HepG2 (cell line): ENCODE measurements around the gene EGFL8. TPM values are rescaled to one million over a fixed set of nuclear protein-coding genes. Genes with fewer than 3 reads are reported as not detected.

Experiments used
- ATM ChIP-seq: fragments of 450-650 bp; IDR thresholded peaks from 2 replicates; pipeline ENCODE4 v1.7.1; 2017; ENCODE audit warnings: mild to moderate bottlenecking, borderline replicate concordance
- HMG20A ChIP-seq: IDR thresholded peaks from 2 replicates; pipeline ENCODE4 v1.6.1; 2016; ENCODE audit warnings: borderline replicate concordance
- ISL2 ChIP-seq: sonication (generic); formaldehyde crosslinking; IDR thresholded peaks from 2 replicates; pipeline ENCODE4 v1.5.0; 2020; ENCODE audit warnings: missing genetic modification reagents
- MAF1 ChIP-seq: sonication (generic); formaldehyde crosslinking; IDR thresholded peaks from 2 replicates; pipeline ENCODE4 v1.5.0; 2020; ENCODE audit warnings: missing genetic modification reagents, borderline replicate concordance
- RNF2 ChIP-seq: fragments of 450-650 bp; conservative IDR thresholded peaks from 2 replicates; pipeline ENCODE4 v1.6.1; 2016; ENCODE audit warnings: low read depth
- TARDBP ChIP-seq: sonication (generic); formaldehyde crosslinking; IDR thresholded peaks from 2 replicates; pipeline ENCODE4 v1.8.0; 2022; ENCODE audit warnings: mild to moderate bottlenecking, missing genetic modification reagents
- ZFX ChIP-seq: sonication (generic); formaldehyde crosslinking; IDR thresholded peaks from 2 replicates; pipeline ENCODE4 v1.4.0; 2020; ENCODE audit warnings: mild to moderate bottlenecking, low read depth, missing genetic modification reagents, moderate library complexity
- ZMYM2 ChIP-seq: sonication (generic); formaldehyde crosslinking; IDR thresholded peaks from 2 replicates; pipeline ENCODE4 v1.8.0; 2022; ENCODE audit warnings: mild to moderate bottlenecking, missing genetic modification reagents
- ZNF24 ChIP-seq: fragments of 450-650 bp; IDR thresholded peaks from 2 replicates; pipeline ENCODE4 v1.6.1; 2017; ENCODE audit warnings: antibody characterized with exemption, mild to moderate bottlenecking
- ZNF501 ChIP-seq: sonication (generic); formaldehyde crosslinking; IDR thresholded peaks from 2 replicates; pipeline ENCODE4 v1.5.1; 2020; ENCODE audit warnings: mild to moderate bottlenecking, moderate library complexity, missing genetic modification reagents
- ZNF552 ChIP-seq: sonication (generic); formaldehyde crosslinking; IDR thresholded peaks from 2 replicates; pipeline ENCODE4 v1.9.0; 2022; ENCODE audit warnings: missing genetic modification reagents, mild to moderate bottlenecking, borderline replicate concordance
- ZNF567 ChIP-seq: sonication (generic); formaldehyde crosslinking; IDR thresholded peaks from 2 replicates; pipeline ENCODE4 v1.8.1; 2023; ENCODE audit warnings: mild to moderate bottlenecking, missing genetic modification reagents, borderline replicate concordance
- ZNF644 ChIP-seq: IDR thresholded peaks from 2 replicates; pipeline ENCODE4 v1.6.1; 2016; ENCODE audit warnings: low read depth
- ZNF747 ChIP-seq: sonication (generic); formaldehyde crosslinking; IDR thresholded peaks from 2 replicates; pipeline ENCODE4 v1.8.1; 2023; ENCODE audit warnings: missing genetic modification reagents, mild to moderate bottlenecking, borderline replicate concordance
- ZNF772 ChIP-seq: sonication (generic); formaldehyde crosslinking; IDR thresholded peaks from 2 replicates; pipeline ENCODE4 v1.5.0; 2020; ENCODE audit warnings: mild to moderate bottlenecking, missing genetic modification reagents
- ZNF781 ChIP-seq: sonication (generic); formaldehyde crosslinking; IDR thresholded peaks from 2 replicates; pipeline ENCODE4 v1.5.1; 2020; ENCODE audit warnings: borderline replicate concordance, mild to moderate bottlenecking, missing genetic modification reagents; ENCODE audit errors: not compliant biosample characterization
- ZNF879 ChIP-seq: sonication (generic); formaldehyde crosslinking; IDR thresholded peaks from 2 replicates; pipeline ENCODE4 v1.8.1; 2023; ENCODE audit warnings: missing genetic modification reagents
- ZSCAN21 ChIP-seq: sonication (generic); formaldehyde crosslinking; IDR thresholded peaks from 2 replicates; pipeline ENCODE4 v1.8.0; 2022; ENCODE audit warnings: mild to moderate bottlenecking, missing genetic modification reagents, moderate library complexity, borderline replicate concordance
- polyA plus RNA-seq, 8 experiments: library from polyadenylated mRNA; depleted of rRNA in 3 of 8; stranded (reverse) in 7 of 8; unstranded in 1 of 8; fragments of >200 nt; fragmentation: Illumina TruSeq in 4 of 8; extraction: Trizol in 4 of 8; gene quantifications; 2 replicates each; pipeline versions ENCODE4 v1.2.1 to v1.2.3, GENCODE V29; 2011 to 2016; ENCODE audit warnings: low read depth in 4 of 8, missing spikeins in 1 of 8, mixed read lengths in 1 of 8; ENCODE audit not compliant: insufficient read depth in 1 of 8
- total RNA-seq, 5 experiments: library from RNA; depleted of rRNA; stranded (reverse); fragments of >200 nt; fragmentation: Illumina TruSeq; extraction: Trizol; gene quantifications; 2 replicates each; pipeline ENCODE4 v1.2.3, GENCODE V29; 2016; ENCODE audit warnings: low read depth in 1 of 5
- TF ChIP-seq, protein P1 (sequence below): sonication (generic); formaldehyde crosslinking; IDR thresholded peaks from 2 replicates; pipeline ENCODE4 v1.8.1; 2023; ENCODE audit warnings: mild to moderate bottlenecking, missing genetic modification reagents
- TF ChIP-seq, protein P2 (sequence below): sonication (generic); formaldehyde crosslinking; IDR thresholded peaks from 2 replicates; pipeline ENCODE4 v1.8.0; 2022; ENCODE audit warnings: mild to moderate bottlenecking, missing genetic modification reagents, moderate library complexity
- TF ChIP-seq, protein P3 (sequence below): IDR thresholded peaks from 2 replicates; pipeline ENCODE4 v1.6.1; 2016; ENCODE audit warnings: missing genetic modification reagents, missing compliant biosample characterization
- TF ChIP-seq, protein P4 (sequence below): sonication (generic); formaldehyde crosslinking; IDR thresholded peaks from 2 replicates; pipeline ENCODE4 v1.4.0; 2020; ENCODE audit warnings: missing genetic modification reagents
- TF ChIP-seq, protein P5 (sequence below): IDR thresholded peaks from 2 replicates; pipeline ENCODE4 v1.6.1; 2016; ENCODE audit warnings: control low read depth
- TF ChIP-seq, protein P6 (sequence below): sonication (generic); formaldehyde crosslinking; IDR thresholded peaks from 2 replicates; pipeline ENCODE4 v1.5.0; 2020; ENCODE audit warnings: missing genetic modification reagents

The EGFL8 gene
- total and polyA plus RNA-seq, 2 of the 13 experiments (the other 11 are each of a cell fraction or from before 2014, with no cell fraction given), result 10.0 to 11.5 TPM

DNA sequence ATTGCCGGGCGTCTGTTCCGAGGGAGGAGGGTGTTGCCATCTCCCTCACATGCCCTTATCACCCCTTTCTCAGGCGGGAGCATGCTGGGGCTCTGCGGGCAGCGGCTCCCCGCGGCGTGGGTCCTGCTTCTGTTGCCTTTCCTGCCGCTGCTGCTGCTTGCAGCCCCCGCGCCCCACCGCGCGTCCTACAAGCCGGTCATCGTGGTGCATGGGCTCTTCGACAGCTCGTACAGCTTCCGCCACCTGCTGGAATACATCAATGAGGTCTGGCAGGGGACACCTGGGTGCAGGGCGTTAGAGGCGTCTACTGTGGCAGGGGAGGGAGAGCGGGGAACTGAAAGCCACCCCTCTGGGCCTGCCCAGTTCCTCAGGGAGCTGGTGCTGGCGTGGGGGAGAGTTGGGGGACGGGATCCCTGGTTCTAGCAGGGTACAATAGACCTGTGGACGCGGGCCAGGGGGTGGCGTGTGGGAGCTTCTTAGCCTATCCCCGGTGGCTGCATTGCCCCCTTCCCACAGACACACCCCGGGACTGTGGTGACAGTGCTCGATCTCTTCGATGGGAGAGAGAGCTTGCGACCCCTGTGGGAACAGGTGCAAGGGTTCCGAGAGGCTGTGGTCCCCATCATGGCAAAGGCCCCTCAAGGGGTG lies 9.8 kb upstream of the EGFL8 start (continued):
- TF ChIP-seq ZSCAN21 (peak; percentile 29; the same call in 1 of the 2 replicates), RNF2 (no peak), ZMYM2 (CRISPR knock-in tag) (no peak), ATM (no peak), ZNF644 (CRISPR knock-in tag) (no peak), ZNF879 (CRISPR knock-in tag) (0 out of 2 replicates have a peak, but pooled peaks have one; percentile 66), ZNF772 (CRISPR knock-in tag) (0 out of 2 replicates have a peak, but pooled peaks have one; percentile 15), ZNF552 (CRISPR knock-in tag) (peak; percentile 71), ZFX (CRISPR knock-in tag) (no peak), ZNF24 (no peak), ZNF567 (CRISPR knock-in tag) (no peak; the same call in 1 of the 2 replicates), ZNF747 (CRISPR knock-in tag) (0 out of 2 replicates have a peak, but pooled peaks have one; percentile 23), ISL2 (CRISPR knock-in tag) (no peak), ZNF501 (CRISPR knock-in tag) (0 out of 2 replicates have a peak, but pooled peaks have one; percentile 45), TARDBP (peak; percentile 14; the same call in 1 of the 2 replicates), ZNF781 (CRISPR knock-in tag) (peak; percentile 94), HMG20A (no peak), MAF1 (CRISPR knock-in tag) (0 out of 2 replicates have a peak, but pooled peaks have one; percentile 24)
- TF ChIP-seq, protein P1, sequence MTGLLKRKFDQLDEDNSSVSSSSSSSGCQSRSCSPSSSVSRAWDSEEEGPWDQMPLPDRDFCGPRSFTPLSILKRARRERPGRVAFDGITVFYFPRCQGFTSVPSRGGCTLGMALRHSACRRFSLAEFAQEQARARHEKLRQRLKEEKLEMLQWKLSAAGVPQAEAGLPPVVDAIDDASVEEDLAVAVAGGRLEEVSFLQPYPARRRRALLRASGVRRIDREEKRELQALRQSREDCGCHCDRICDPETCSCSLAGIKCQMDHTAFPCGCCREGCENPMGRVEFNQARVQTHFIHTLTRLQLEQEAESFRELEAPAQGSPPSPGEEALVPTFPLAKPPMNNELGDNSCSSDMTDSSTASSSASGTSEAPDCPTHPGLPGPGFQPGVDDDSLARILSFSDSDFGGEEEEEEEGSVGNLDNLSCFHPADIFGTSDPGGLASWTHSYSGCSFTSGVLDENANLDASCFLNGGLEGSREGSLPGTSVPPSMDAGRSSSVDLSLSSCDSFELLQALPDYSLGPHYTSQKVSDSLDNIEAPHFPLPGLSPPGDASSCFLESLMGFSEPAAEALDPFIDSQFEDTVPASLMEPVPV, result 0 out of 2 replicates have a peak, but pooled peaks have one; percentile 19
- TF ChIP-seq, protein P2, sequence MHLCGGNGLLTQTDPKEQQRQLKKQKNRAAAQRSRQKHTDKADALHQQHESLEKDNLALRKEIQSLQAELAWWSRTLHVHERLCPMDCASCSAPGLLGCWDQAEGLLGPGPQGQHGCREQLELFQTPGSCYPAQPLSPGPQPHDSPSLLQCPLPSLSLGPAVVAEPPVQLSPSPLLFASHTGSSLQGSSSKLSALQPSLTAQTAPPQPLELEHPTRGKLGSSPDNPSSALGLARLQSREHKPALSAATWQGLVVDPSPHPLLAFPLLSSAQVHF (CRISPR knock-in tag), result peak; percentile 18; the same call in 1 of the 2 replicates
- TF ChIP-seq, protein P3, sequence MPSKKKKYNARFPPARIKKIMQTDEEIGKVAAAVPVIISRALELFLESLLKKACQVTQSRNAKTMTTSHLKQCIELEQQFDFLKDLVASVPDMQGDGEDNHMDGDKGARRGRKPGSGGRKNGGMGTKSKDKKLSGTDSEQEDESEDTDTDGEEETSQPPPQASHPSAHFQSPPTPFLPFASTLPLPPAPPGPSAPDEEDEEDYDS (CRISPR knock-in tag), result no peak; the same call in 1 of the 2 replicates
- TF ChIP-seq, protein P4, sequence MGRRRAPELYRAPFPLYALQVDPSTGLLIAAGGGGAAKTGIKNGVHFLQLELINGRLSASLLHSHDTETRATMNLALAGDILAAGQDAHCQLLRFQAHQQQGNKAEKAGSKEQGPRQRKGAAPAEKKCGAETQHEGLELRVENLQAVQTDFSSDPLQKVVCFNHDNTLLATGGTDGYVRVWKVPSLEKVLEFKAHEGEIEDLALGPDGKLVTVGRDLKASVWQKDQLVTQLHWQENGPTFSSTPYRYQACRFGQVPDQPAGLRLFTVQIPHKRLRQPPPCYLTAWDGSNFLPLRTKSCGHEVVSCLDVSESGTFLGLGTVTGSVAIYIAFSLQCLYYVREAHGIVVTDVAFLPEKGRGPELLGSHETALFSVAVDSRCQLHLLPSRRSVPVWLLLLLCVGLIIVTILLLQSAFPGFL (CRISPR knock-in tag), result no peak
- TF ChIP-seq, protein P5, sequence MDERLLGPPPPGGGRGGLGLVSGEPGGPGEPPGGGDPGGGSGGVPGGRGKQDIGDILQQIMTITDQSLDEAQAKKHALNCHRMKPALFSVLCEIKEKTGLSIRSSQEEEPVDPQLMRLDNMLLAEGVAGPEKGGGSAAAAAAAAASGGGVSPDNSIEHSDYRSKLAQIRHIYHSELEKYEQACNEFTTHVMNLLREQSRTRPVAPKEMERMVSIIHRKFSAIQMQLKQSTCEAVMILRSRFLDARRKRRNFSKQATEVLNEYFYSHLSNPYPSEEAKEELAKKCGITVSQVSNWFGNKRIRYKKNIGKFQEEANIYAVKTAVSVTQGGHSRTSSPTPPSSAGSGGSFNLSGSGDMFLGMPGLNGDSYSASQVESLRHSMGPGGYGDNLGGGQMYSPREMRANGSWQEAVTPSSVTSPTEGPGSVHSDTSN, result no peak
- TF ChIP-seq, protein P6, sequence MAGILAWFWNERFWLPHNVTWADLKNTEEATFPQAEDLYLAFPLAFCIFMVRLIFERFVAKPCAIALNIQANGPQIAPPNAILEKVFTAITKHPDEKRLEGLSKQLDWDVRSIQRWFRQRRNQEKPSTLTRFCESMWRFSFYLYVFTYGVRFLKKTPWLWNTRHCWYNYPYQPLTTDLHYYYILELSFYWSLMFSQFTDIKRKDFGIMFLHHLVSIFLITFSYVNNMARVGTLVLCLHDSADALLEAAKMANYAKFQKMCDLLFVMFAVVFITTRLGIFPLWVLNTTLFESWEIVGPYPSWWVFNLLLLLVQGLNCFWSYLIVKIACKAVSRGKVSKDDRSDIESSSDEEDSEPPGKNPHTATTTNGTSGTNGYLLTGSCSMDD (CRISPR knock-in tag), result no peak
